H9 (cell line): ENCODE results near the gene KCNA3. TPM values are rescaled to one million over a fixed set of nuclear protein-coding genes. Genes with fewer than 3 reads are reported as not detected.

Experiments
- DNase-seq: peaks from one replicate; pipeline ENCODE4 v3.0.0-alpha.2; 2017
- H2AFZ ChIP-seq: one replicate; pipeline ENCODE4 v1.6.1; 2013; ENCODE audit warnings: mild to moderate bottlenecking, low read length, control low read depth, moderate library complexity
- H2AK5ac ChIP-seq: 2 replicates; pipeline ENCODE4 v1.6.1; 2013; ENCODE audit warnings: low read length, control low read depth, mixed read lengths; ENCODE audit not compliant: insufficient read length
- H2BK120ac ChIP-seq: one replicate; pipeline ENCODE4 v1.6.1; 2013; ENCODE audit warnings: low read depth, mild to moderate bottlenecking, low read length, control low read depth, inconsistent platforms; ENCODE audit not compliant: poor library complexity, severe bottlenecking
- H2BK12ac ChIP-seq: 2 replicates; pipeline ENCODE4 v1.6.1; 2013; ENCODE audit warnings: low read length, control low read depth, mixed read lengths, low read depth; ENCODE audit not compliant: insufficient read length
- H2BK15ac ChIP-seq: 2 replicates; pipeline ENCODE4 v1.6.1; 2013; ENCODE audit warnings: low read depth, low read length, control low read depth
- H2BK20ac ChIP-seq: one replicate; pipeline ENCODE4 v1.6.1; 2013; ENCODE audit warnings: low read depth, mild to moderate bottlenecking, low read length, control low read depth, inconsistent platforms; ENCODE audit not compliant: poor library complexity, severe bottlenecking
- H2BK5ac ChIP-seq: 2 replicates; pipeline ENCODE4 v1.6.1; 2013; ENCODE audit warnings: low read length, control low read depth, mixed read lengths; ENCODE audit not compliant: insufficient read length
- H3K14ac ChIP-seq: 2 replicates; pipeline ENCODE4 v1.6.1; 2013; ENCODE audit warnings: low read length, control low read depth; ENCODE audit not compliant: insufficient read depth
- H3K18ac ChIP-seq: 2 replicates; pipeline ENCODE4 v1.6.1; 2013; ENCODE audit warnings: low read depth, mild to moderate bottlenecking, mixed read lengths, low read length, control low read depth; ENCODE audit not compliant: insufficient read length
- H3K23ac ChIP-seq: 2 replicates; pipeline ENCODE4 v1.6.1; 2013; ENCODE audit warnings: low read length, control low read depth, mixed read lengths, low read depth; ENCODE audit not compliant: insufficient read length
- H3K23me2 ChIP-seq: 2 replicates; pipeline ENCODE4 v1.6.1; 2013; ENCODE audit warnings: low read depth, mild to moderate bottlenecking, mixed read lengths, low read length, control low read depth; ENCODE audit not compliant: insufficient read length, poor library complexity, severe bottlenecking
- H3K27ac ChIP-seq: 2 replicates; pipeline ENCODE4 v1.5.1; 2013; ENCODE audit warnings: low read length, control low read depth, mixed read lengths, low read depth; ENCODE audit not compliant: insufficient read length
- H3K27me3 ChIP-seq: 2 replicates; pipeline ENCODE4 v1.6.1; 2013; ENCODE audit warnings: low read length, control low read depth, inconsistent platforms; ENCODE audit not compliant: insufficient read depth
- H3K4ac ChIP-seq: 2 replicates; pipeline ENCODE4 v1.6.1; 2013; ENCODE audit warnings: low read depth, mild to moderate bottlenecking, control low read depth, inconsistent platforms, low read length, moderate library complexity
- H3K4me1 ChIP-seq: 2 replicates; pipeline ENCODE4 v1.6.1; 2013; ENCODE audit warnings: low read length, control low read depth, inconsistent platforms; ENCODE audit not compliant: insufficient read depth
- H3K4me2 ChIP-seq: 2 replicates; pipeline ENCODE4 v1.6.1; 2013; ENCODE audit warnings: low read length, control low read depth, mixed read lengths; ENCODE audit not compliant: insufficient read length, insufficient read depth
- H3K56ac ChIP-seq: 2 replicates; pipeline ENCODE4 v1.6.1; 2013; ENCODE audit warnings: low read depth, mild to moderate bottlenecking, mixed read lengths, low read length, control low read depth; ENCODE audit not compliant: insufficient read length
- H3K79me1 ChIP-seq: 2 replicates; pipeline ENCODE4 v1.6.1; 2013; ENCODE audit warnings: low read depth, mild to moderate bottlenecking, moderate library complexity, low read length, control low read depth, inconsistent platforms; ENCODE audit not compliant: insufficient read depth, poor library complexity, severe bottlenecking
- H3K79me2 ChIP-seq: 2 replicates; pipeline ENCODE4 v1.6.1; 2013; ENCODE audit warnings: low read length, control low read depth, inconsistent platforms; ENCODE audit not compliant: insufficient read depth
- H3K9ac ChIP-seq: 2 replicates; pipeline ENCODE4 v1.6.1; 2013; ENCODE audit warnings: low read length, control low read depth, mixed read lengths; ENCODE audit not compliant: insufficient read length; ENCODE audit errors: extremely low read depth
- H3K9me3 ChIP-seq: one replicate; pipeline ENCODE4 v1.6.1; 2013; ENCODE audit warnings: low read depth, low read length, inconsistent platforms; ENCODE audit not compliant: control insufficient read depth
- H3T11ph ChIP-seq: one replicate; pipeline ENCODE4 v1.6.1; 2013; ENCODE audit warnings: mild to moderate bottlenecking, low read length, control low read depth, inconsistent platforms
- H4K20me1 ChIP-seq: one replicate; pipeline ENCODE4 v1.6.1; 2013; ENCODE audit not compliant: control insufficient read depth, insufficient read length, insufficient read depth
- H4K5ac ChIP-seq: 2 replicates; pipeline ENCODE4 v1.6.1; 2013; ENCODE audit warnings: low read depth, mild to moderate bottlenecking, mixed read lengths, low read length, control low read depth; ENCODE audit not compliant: insufficient read length
- H4K8ac ChIP-seq: replicated peaks from 2 replicates; pipeline ENCODE4 v1.6.1; 2013; ENCODE audit warnings: low read length, control low read depth, mixed read lengths, low read depth; ENCODE audit not compliant: insufficient read length
- H4K91ac ChIP-seq: 2 replicates; pipeline ENCODE4 v1.6.1; 2013; ENCODE audit warnings: low read depth, mild to moderate bottlenecking, moderate library complexity, mixed read lengths, low read length, control low read depth; ENCODE audit not compliant: insufficient read length
- H3K27ac Mint-ChIP-seq, 3 experiments: 2 replicates in 2 of 3; 3 replicates in 1 of 3; pipeline ENCODE4 v1.8.0; 2020 to 2021; ENCODE audit warnings: mixed read lengths in 3 of 3, mild to moderate bottlenecking in 1 of 3, moderate library complexity in 1 of 3
- H3K27me3 Mint-ChIP-seq: 2 replicates; pipeline ENCODE4 v1.8.0; 2021; ENCODE audit warnings: low read depth, mild to moderate bottlenecking, moderate library complexity, mixed read lengths
- H3K36me3 Mint-ChIP-seq, 3 experiments: 2 replicates in 2 of 3; 3 replicates in 1 of 3; pipeline ENCODE4 v1.8.0; 2020 to 2021; ENCODE audit warnings: low read depth in 3 of 3, mixed read lengths in 3 of 3; ENCODE audit not compliant: insufficient read depth in 1 of 3
- H3K4me1 Mint-ChIP-seq, 2 experiments: 2 replicates each; pipeline ENCODE4 v1.8.0; 2020; ENCODE audit warnings: mixed read lengths in 2 of 2
- H3K4me3 Mint-ChIP-seq, 2 experiments: 2 replicates in 1 of 2; 3 replicates in 1 of 2; pipeline ENCODE4 v1.8.0; 2020 to 2021; ENCODE audit warnings: mild to moderate bottlenecking in 2 of 2, mixed read lengths in 2 of 2, moderate library complexity in 1 of 2
- H3K9me3 Mint-ChIP-seq, 2 experiments: 2 replicates in 1 of 2; 3 replicates in 1 of 2; pipeline ENCODE4 v1.8.0; 2020; ENCODE audit warnings: mild to moderate bottlenecking in 2 of 2, mixed read lengths in 2 of 2, moderate library complexity in 1 of 2
- CTCF ChIP-seq: fragments of 200-600 bp; sonication (generic); conservative IDR thresholded peaks from 3 replicates; pipeline ENCODE4 v1.8.0; 2021; ENCODE audit warnings: antibody characterized with exemption, mild to moderate bottlenecking
- WGBS: extraction: QIAGEN DNeasy Blood & Tissue Kit; methylation state at CpG from one replicate; pipeline ENCODE4 v1.1.7; 2013; ENCODE audit warnings: missing lambda C conversion rate, low lambda C conversion rate, mixed read lengths; ENCODE audit not compliant: insufficient read length; ENCODE audit errors: extremely low coverage; 5-methylcytosine and 5-hydroxymethylcytosine counted together
- total RNA-seq: library from RNA; stranded (reverse); gene quantifications from 2 replicates; pipeline ENCODE4 v1.2.1, GENCODE V29; 2021

KCNA3 gene
- total RNA-seq, 1 experiment from 2014 or later, result 0.92 TPM

GRCh38 chr1:110713221-110713620 lies 38.5 kb upstream of the KCNA3 start:
- no peak overlapping the region for H3K14ac ChIP-seq
- no peak overlapping the region for H3K27ac ChIP-seq
- H4K20me1 ChIP-seq, result no peaks in the 10 kb centered on the region
- no peaks in the 10 kb centered on the region for H3K4me1 ChIP-seq
- no peak overlapping the region for H2BK12ac ChIP-seq
- H2BK20ac ChIP-seq, result no peak overlapping the region
- H2BK120ac ChIP-seq, result no peak overlapping the region
- H4K91ac ChIP-seq, result no peak overlapping the region
- H4K5ac ChIP-seq, result no peak overlapping the region
- no peaks in the 10 kb centered on the region for H3K9me3 ChIP-seq
- no peak overlapping the region for H3K56ac ChIP-seq
- no peak overlapping the region for H2BK15ac ChIP-seq
- no peaks in the 10 kb centered on the region for H3K9me3 Mint-ChIP-seq
- H3K27me3 ChIP-seq, result no peaks in the 10 kb centered on the region
- H3T11ph ChIP-seq, result no peak overlapping the region
- WGBS, result no CpG with 5 or more reads among the region's 3 CpGs
- no peak overlapping the region for H3K4me2 ChIP-seq
- H3K23me2 ChIP-seq, result no peaks in the 10 kb centered on the region
- no peak overlapping the region for H3K23ac ChIP-seq
- H3K79me1 ChIP-seq, result no peaks in the 10 kb centered on the region
- no peak overlapping the region for H3K27ac Mint-ChIP-seq
- no peak overlapping the region for H2AFZ ChIP-seq
- no peak overlapping the region for H3K18ac ChIP-seq
- H3K4me1 Mint-ChIP-seq, result peaks cover 10 to 16% of the 10 kb centered on the region in 2 experiments
- no peak overlapping the region for H3K4me3 Mint-ChIP-seq
- no peak overlapping the region for H4K8ac ChIP-seq
- H3K27me3 Mint-ChIP-seq, result peaks cover 8% of the 10 kb centered on the region
- H2BK5ac ChIP-seq, result no peak overlapping the region
- no peaks in the 10 kb centered on the region; the same call in 1 of the 2 replicates for H3K79me2 ChIP-seq
- no peak overlapping the region for H3K4ac ChIP-seq
- TF ChIP-seq CTCF, result no peak
- H3K36me3 Mint-ChIP-seq, result no peaks in the 10 kb centered on the region; a peak in 1 of 7 replicates
- no peak for DNase-seq
- H3K9ac ChIP-seq, result no peak overlapping the region
- no peak overlapping the region for H2AK5ac ChIP-seq
